ENCODE results near the gene ADH6. TPM values are rescaled to one million over a fixed set of nuclear protein-coding genes. Genes with fewer than 3 reads are reported as not detected.

The ADH6 gene
- total and polyA plus RNA-seq, 2 of the 8 experiments (the other 6 are each of a cell fraction or from before 2014, with no cell fraction given), result not detected

DNA sequence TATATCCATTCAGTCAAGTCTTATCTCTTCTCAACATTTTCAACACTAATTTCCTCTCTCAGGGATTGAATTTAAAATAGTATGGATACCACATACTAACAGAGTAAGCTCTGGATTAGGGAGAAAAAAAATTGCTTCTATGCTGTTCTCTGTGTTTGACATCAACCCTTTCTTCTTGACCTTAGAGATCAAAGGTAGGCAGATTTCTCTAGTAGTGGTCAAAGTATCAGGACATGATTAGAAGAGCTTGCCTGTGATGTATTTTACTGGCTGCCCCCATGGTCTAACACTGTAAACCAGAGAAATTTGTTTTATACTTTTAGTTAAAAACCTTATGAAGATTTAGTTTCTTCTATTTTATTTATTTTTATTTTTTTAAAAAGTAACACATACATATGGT, 8.3 kb downstream of the ADH6 start:
- no peak for DNase-seq (ENCODE audit: low read depth in 1 of 2, low spot score in 2 of 2)
- Histone ChIP-seq H2AFZ (ENCODE audit: low read length) (no peak overlapping the region), H4K5ac (ENCODE audit: insufficient read length, low read depth, low read length) (no peak overlapping the region), H3K36me3 (ENCODE audit: control insufficient read depth in 2 of 4, insufficient read depth in 4 of 4, low read length in 3 of 4) (no peaks in the 10 kb centered on the region), H3K4me1 (replicated peaks in 1 of 4; ENCODE audit: control insufficient read depth in 3 of 4, insufficient read depth in 4 of 4, low read length in 3 of 4) (peaks cover 0 to 7% (median 3%) of the 10 kb centered on the region in 4 experiments; a peak in 2 of 7 replicates), H2BK15ac (ENCODE audit: low read length) (no peak overlapping the region), H2BK20ac (ENCODE audit: low read length) (no peak overlapping the region), H3K14ac (ENCODE audit: insufficient read length) (no peak overlapping the region), H3K79me1 (ENCODE audit: low read depth, low read length) (no peaks in the 10 kb centered on the region), H4K20me1 (replicated peaks in 1 of 2; ENCODE audit: control insufficient read depth in 1 of 2, insufficient read depth in 2 of 2, low read length in 2 of 2) (no peaks in the 10 kb centered on the region), H3K27ac (ENCODE audit: low read depth, low read length) (no peak overlapping the region), H3K9ac (replicated peaks in 1 of 4; ENCODE audit: extremely low read depth in 1 of 4, low read depth in 3 of 4, low read length in 3 of 4) (no peak overlapping the region), H3K4me3 (ENCODE audit: extremely low read depth in 1 of 4, insufficient read depth in 2 of 4, low read depth in 3 of 4, low read length in 4 of 4) (no peak overlapping the region), H2BK120ac (replicated peaks; ENCODE audit: low read depth, low read length) (no peak overlapping the region), H3K23me2 (ENCODE audit: low read depth, low read length) (no peaks in the 10 kb centered on the region), H3K9me3 (ENCODE audit: insufficient read depth in 2 of 2, low read depth in 1 of 2, low read length in 1 of 2) (no peaks in the 10 kb centered on the region), H3K4ac (replicated peaks; ENCODE audit: insufficient read length, low read depth, low read length) (no peak overlapping the region), H3K4me2 (ENCODE audit: insufficient read depth in 1 of 2, low read depth in 2 of 2, low read length in 2 of 2) (no peak overlapping the region), H4K91ac (replicated peaks; ENCODE audit: insufficient read length, low read length) (no peak overlapping the region), H3K27me3 (replicated peaks in 1 of 4; ENCODE audit: control insufficient read depth in 3 of 4, extremely low read depth in 1 of 4, insufficient read depth in 3 of 4, low read length in 3 of 4) (no peaks in the 10 kb centered on the region), H3K18ac (ENCODE audit: extremely low read depth, low read length) (no peak overlapping the region), H2AK5ac (ENCODE audit: low read depth, low read length) (no peak overlapping the region), H3K56ac (replicated peaks; ENCODE audit: insufficient read length, low read depth, low read length) (no peak overlapping the region), H3K79me2 (ENCODE audit: control insufficient read depth in 1 of 2, insufficient read depth in 2 of 2, low read length in 2 of 2) (no peaks in the 10 kb centered on the region), H3K23ac (ENCODE audit: insufficient read length) (no peak overlapping the region), H2BK5ac (ENCODE audit: low read depth, low read length) (no peak overlapping the region), H2BK12ac (ENCODE audit: low read depth, low read length) (no peak overlapping the region), H4K8ac (ENCODE audit: extremely low read depth, insufficient read depth, low read length) (no peak overlapping the region)
- TF ChIP-seq USF2 (IDR thresholded peaks at IDR 0.05; ENCODE audit: low read length), result no peak
- no peak for TF ChIP-seq SP4 (IDR thresholded peaks at IDR 0.05; ENCODE audit: low read length)
- ChIA-PET CTCF (ENCODE audit: partially characterized antibody) (interaction anchor here (1.2 to 1.3 kb wide), 2 partner anchors 9 to 195 kb away, joined by 4 read pairs; no protein-coding TSS in a partner anchor), POLR2A (ENCODE audit: partially characterized antibody) (no interaction called here)
- FAIRE-seq, result no peak
